ENCODE data around the gene POLRMT. TPM values are rescaled to one million over a fixed set of nuclear protein-coding genes. Genes with fewer than 3 reads are reported as not detected.

Gene POLRMT
- total RNA-seq, 1 experiment from 2014 or later: 104 TPM

DNA sequence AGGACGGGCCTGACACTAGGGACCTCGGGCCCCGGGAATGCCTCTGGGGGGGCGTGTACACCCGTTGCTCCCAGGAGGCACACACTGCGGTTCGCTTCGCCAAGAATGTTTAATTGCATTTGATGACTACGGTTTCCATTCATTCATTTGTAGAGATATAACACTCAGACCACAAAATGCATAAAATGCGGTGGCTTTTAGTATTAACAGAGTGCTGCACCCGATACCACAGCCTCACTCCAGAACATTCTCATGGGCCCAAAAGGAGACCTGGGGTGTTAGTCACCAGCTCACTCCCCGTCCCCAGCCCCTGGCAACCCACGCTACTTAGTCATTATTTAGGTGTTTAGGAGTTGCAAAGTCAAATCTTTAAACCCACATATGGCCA lies 21.9 kb downstream of the POLRMT start:
- WGBS (ENCODE audit: extremely low coverage, insufficient read length, low lambda C conversion rate): no CpG with 5 or more reads among the region's 13 CpGs
- H3K27me3 Mint-ChIP-seq (ENCODE audit: low read depth): no peaks in the 10 kb centered on the region
- H4K91ac ChIP-seq (ENCODE audit: insufficient read length, low read depth, low read length): no peak overlapping the region
- H2BK20ac ChIP-seq (ENCODE audit: low read depth, low read length, poor library complexity, severe bottlenecking): no peak overlapping the region
- H2BK12ac ChIP-seq (ENCODE audit: insufficient read length, low read depth, low read length): no peak overlapping the region
- TF ChIP-seq, protein P1, sequence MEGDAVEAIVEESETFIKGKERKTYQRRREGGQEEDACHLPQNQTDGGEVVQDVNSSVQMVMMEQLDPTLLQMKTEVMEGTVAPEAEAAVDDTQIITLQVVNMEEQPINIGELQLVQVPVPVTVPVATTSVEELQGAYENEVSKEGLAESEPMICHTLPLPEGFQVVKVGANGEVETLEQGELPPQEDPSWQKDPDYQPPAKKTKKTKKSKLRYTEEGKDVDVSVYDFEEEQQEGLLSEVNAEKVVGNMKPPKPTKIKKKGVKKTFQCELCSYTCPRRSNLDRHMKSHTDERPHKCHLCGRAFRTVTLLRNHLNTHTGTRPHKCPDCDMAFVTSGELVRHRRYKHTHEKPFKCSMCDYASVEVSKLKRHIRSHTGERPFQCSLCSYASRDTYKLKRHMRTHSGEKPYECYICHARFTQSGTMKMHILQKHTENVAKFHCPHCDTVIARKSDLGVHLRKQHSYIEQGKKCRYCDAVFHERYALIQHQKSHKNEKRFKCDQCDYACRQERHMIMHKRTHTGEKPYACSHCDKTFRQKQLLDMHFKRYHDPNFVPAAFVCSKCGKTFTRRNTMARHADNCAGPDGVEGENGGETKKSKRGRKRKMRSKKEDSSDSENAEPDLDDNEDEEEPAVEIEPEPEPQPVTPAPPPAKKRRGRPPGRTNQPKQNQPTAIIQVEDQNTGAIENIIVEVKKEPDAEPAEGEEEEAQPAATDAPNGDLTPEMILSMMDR (conservative IDR thresholded peaks at IDR 0.05): no peak
- H3K4me2 ChIP-seq (ENCODE audit: insufficient read depth, insufficient read length, low read length): no peak overlapping the region
- no peak overlapping the region for H3T11ph ChIP-seq (ENCODE audit: low read length)
- no peak overlapping the region for H4K5ac ChIP-seq (ENCODE audit: insufficient read length, low read depth, low read length)
- no peak overlapping the region for H3K27ac ChIP-seq (ENCODE audit: insufficient read length, low read depth, low read length)
- H3K4me1 ChIP-seq (ENCODE audit: insufficient read depth, low read length): no peaks in the 10 kb centered on the region
- peak overlapping the region in 1 of 3 experiments; percentile 63; a peak in 1 of 7 replicates for H3K27ac Mint-ChIP-seq
- no peaks in the 10 kb centered on the region for H3K27me3 ChIP-seq (ENCODE audit: insufficient read depth, low read length)
- H4K20me1 ChIP-seq (ENCODE audit: control insufficient read depth, insufficient read depth, insufficient read length): no peaks in the 10 kb centered on the region
- no peaks in the 10 kb centered on the region for H3K9me3 ChIP-seq (ENCODE audit: control insufficient read depth, low read depth, low read length)
- H3K79me2 ChIP-seq (ENCODE audit: insufficient read depth, low read length): no peaks in the 10 kb centered on the region
- H3K14ac ChIP-seq (ENCODE audit: insufficient read depth, low read length): no peak overlapping the region; the same call in 1 of the 2 replicates
- H2AK5ac ChIP-seq (ENCODE audit: insufficient read length, low read length): no peak overlapping the region
- no peak overlapping the region for H2BK15ac ChIP-seq (ENCODE audit: low read depth, low read length)
- no peaks in the 10 kb centered on the region for H3K23me2 ChIP-seq (ENCODE audit: insufficient read length, low read depth, low read length, poor library complexity, severe bottlenecking)
- H2BK5ac ChIP-seq (ENCODE audit: insufficient read length, low read length): no peak overlapping the region
- peaks cover 3 to 4% of the 10 kb centered on the region in 2 experiments; a peak in 1 of 4 replicates for H3K4me1 Mint-ChIP-seq
- no peak overlapping the region for H3K18ac ChIP-seq (ENCODE audit: insufficient read length, low read depth, low read length)
- H3K9me3 Mint-ChIP-seq: no peaks in the 10 kb centered on the region
- no peak overlapping the region for H2AFZ ChIP-seq (ENCODE audit: low read length)
- no peak overlapping the region for H4K8ac ChIP-seq (replicated peaks; ENCODE audit: insufficient read length, low read depth, low read length)
- H3K4me3 Mint-ChIP-seq: no peak overlapping the region
- no peak overlapping the region for H3K23ac ChIP-seq (ENCODE audit: insufficient read length, low read depth, low read length)
- H3K4ac ChIP-seq (ENCODE audit: low read depth, low read length): no peak overlapping the region
- H2BK120ac ChIP-seq (ENCODE audit: low read depth, low read length, poor library complexity, severe bottlenecking): no peak overlapping the region
- DNase-seq: no peak
- H3K56ac ChIP-seq (ENCODE audit: insufficient read length, low read depth, low read length): no peak overlapping the region
- no peaks in the 10 kb centered on the region for H3K79me1 ChIP-seq (ENCODE audit: insufficient read depth, low read depth, low read length, poor library complexity, severe bottlenecking)
- H3K9ac ChIP-seq (ENCODE audit: extremely low read depth, insufficient read length, low read length): no peak overlapping the region
- peaks cover 18 to 35% (median 28%) of the 10 kb centered on the region in 3 experiments for H3K36me3 Mint-ChIP-seq (ENCODE audit: insufficient read depth in 1 of 3, low read depth in 3 of 3)
